WERI-Rb-1 (cell line): ENCODE data around the gene FNBP1.

Experiments used
- DNase-seq: peaks from one replicate; pipeline ENCODE4 v3.0.0-alpha.2; 2020
- H3K27ac ChIP-seq: fragments of 250-450 bp; sonication (Bioruptor Pico); 2 replicates; pipeline ENCODE4 v1.5.1; 2020; ENCODE audit warnings: mild to moderate bottlenecking, moderate library complexity
- H3K27me3 ChIP-seq: fragments of 250-450 bp; sonication (Bioruptor Pico); 2 replicates; pipeline ENCODE4 v1.5.1; 2021; ENCODE audit warnings: mild to moderate bottlenecking, low read depth, moderate library complexity; ENCODE audit not compliant: insufficient read depth, severe bottlenecking
- H3K36me3 ChIP-seq: fragments of 250-450 bp; sonication (Bioruptor Pico); 2 replicates; pipeline ENCODE4 v1.5.1; 2020; ENCODE audit warnings: mild to moderate bottlenecking, moderate library complexity
- H3K4me3 ChIP-seq: 2 replicates; pipeline ENCODE4 v1.5.1; 2011; ENCODE audit warnings: low read depth, mild to moderate bottlenecking, control low read depth, low read length
- H3K9me3 ChIP-seq: fragments of 250-450 bp; sonication (Bioruptor Pico); 2 replicates; pipeline ENCODE4 v1.5.1; 2021; ENCODE audit warnings: mild to moderate bottlenecking, moderate library complexity; ENCODE audit not compliant: severe bottlenecking
- CTCF ChIP-seq: IDR thresholded peaks from 2 replicates; pipeline ENCODE4 v1.5.1; 2011; ENCODE audit warnings: low read depth, mild to moderate bottlenecking, control low read depth, inconsistent platforms, low read length

The FNBP1 gene

GRCh38 chr9:129876815-129877214 is 166.2 kb downstream of the FNBP1 start:
- no peak for DNase-seq
- no peak for TF ChIP-seq CTCF
- H3K27ac ChIP-seq, result peak overlapping the region; percentile 27; the same call in 1 of the 2 replicates
- H3K9me3 ChIP-seq, result no peaks in the 10 kb centered on the region
- H3K4me3 ChIP-seq, result no peak overlapping the region
- H3K27me3 ChIP-seq, result no peaks in the 10 kb centered on the region
- H3K36me3 ChIP-seq, result peaks cover 37% of the 10 kb centered on the region

GRCh38 chr9:129875687-129876395 is 167.1 kb downstream of the FNBP1 start:
- H3K36me3 ChIP-seq, result peaks cover 27% of the 10 kb centered on the region
- TF ChIP-seq CTCF, result no peak
- DNase-seq, result peak; percentile 97

GRCh38 chr9:129875181-129875611 is 167.8 kb downstream of the FNBP1 start:
- Histone ChIP-seq H3K9me3 (no peaks in the 10 kb centered on the region), H3K27me3 (no peaks in the 10 kb centered on the region), H3K36me3 (peaks cover 23% of the 10 kb centered on the region), H3K27ac (peak overlapping the region; percentile 74), H3K4me3 (no peak overlapping the region)
- DNase-seq, result peak; percentile 55
- peak; percentile 75 for TF ChIP-seq CTCF

More at GRCh38 chr9:129875687-129876395, 167.1 kb downstream of the FNBP1 start:
- no peaks in the 10 kb centered on the region for H3K9me3 ChIP-seq
- H3K4me3 ChIP-seq, result no peak overlapping the region
- H3K27ac ChIP-seq, result peak overlapping the region; percentile 74
- H3K27me3 ChIP-seq, result no peaks in the 10 kb centered on the region

- Histone ChIP-seq H3K27me3 (no peaks in the 10 kb centered on the region), H3K27ac (peak overlapping the region; percentile 74), H3K36me3 (peaks cover 23% of the 10 kb centered on the region), H3K9me3 (no peaks in the 10 kb centered on the region), H3K4me3 (no peak overlapping the region)
- TF ChIP-seq CTCF, result no peak
- no peak for DNase-seq
Measured at GRCh38 chr9:129874261-129875101, 168.5 kb downstream of the FNBP1 start.

GRCh38 chr9:129873563-129874190 is 169.3 kb downstream of the FNBP1 start:
- Histone ChIP-seq H3K27me3 (no peaks in the 10 kb centered on the region), H3K36me3 (peaks cover 23% of the 10 kb centered on the region), H3K27ac (no peak overlapping the region), H3K4me3 (no peak overlapping the region), H3K9me3 (no peaks in the 10 kb centered on the region)
- no peak for DNase-seq
- TF ChIP-seq CTCF, result no peak
